Measurements from ENCODE around the gene SHCBP1.
"Not testable (repeated sequence)": the region's sequence is repeated elsewhere in the genome, so short reads cannot be mapped to it uniquely, and the experiment has no call there.

Gene SHCBP1

GRCh38 chr16:46554435-46554834, 66.7 kb downstream of the SHCBP1 start:
- not testable (repeated sequence) for H3K9ac ChIP-seq (ENCODE audit: low read length); H3K27ac ChIP-seq (ENCODE audit: low read depth, low read length)

GRCh38 chr16:46549477-46549876, 71.7 kb downstream of the SHCBP1 start:
- H3K9ac ChIP-seq (ENCODE audit: low read length), result no peak overlapping the region
- no peaks in the 10 kb centered on the region for H3K4me1 ChIP-seq (ENCODE audit: control insufficient read depth, insufficient read depth, low read length)
- no peaks in the 10 kb centered on the region for H3K36me3 ChIP-seq (ENCODE audit: control insufficient read depth, insufficient read depth, low read length)
- H3K4me3 ChIP-seq (ENCODE audit: low read length), result no peak overlapping the region
- no peak overlapping the region for H3K27ac ChIP-seq (ENCODE audit: low read depth, low read length)
- no peaks in the 10 kb centered on the region for H3K27me3 ChIP-seq (ENCODE audit: control insufficient read depth, insufficient read depth, low read length)

More at GRCh38 chr16:46554435-46554834, 66.7 kb downstream of the SHCBP1 start:
- not testable (repeated sequence) for H3K36me3 ChIP-seq (ENCODE audit: control insufficient read depth, insufficient read depth, low read length); H3K4me1 ChIP-seq (ENCODE audit: control insufficient read depth, insufficient read depth, low read length); H3K27me3 ChIP-seq (ENCODE audit: control insufficient read depth, insufficient read depth, low read length); H3K4me3 ChIP-seq (ENCODE audit: low read length)
